Spleen (tissue), 11 donors: Measurements from ENCODE around the gene COL4A3. TPM values are rescaled to one million over a fixed set of nuclear protein-coding genes. Genes with fewer than 3 reads are reported as not detected.

Experiments used
- DNase-seq: peaks from one replicate; pipeline ENCODE4 v3.0.0-alpha.2; 2020
- H3K27ac ChIP-seq, 8 donors: fragments of 200-600 bp; sonication (generic) in 7 of 8; 1 replicate in 4 of 8; 2 replicates in 4 of 8; pipeline versions ENCODE4 v1.5.0 to v1.8.0; 2016 to 2021; ENCODE audit warnings: inconsistent platforms in 4 of 8, mild to moderate bottlenecking in 4 of 8, moderate library complexity in 1 of 8
- H3K27me3 ChIP-seq, 7 donors: fragments of 200-600 bp; sonication (generic) in 6 of 7; replicated peaks in 1 of 7; 1 replicate in 4 of 7; 2 replicates in 3 of 7; pipeline versions ENCODE4 v1.5.0 to v1.8.0; 2016 to 2021; ENCODE audit warnings: inconsistent platforms in 3 of 7, mild to moderate bottlenecking in 1 of 7
- H3K36me3 ChIP-seq, 6 donors: fragments of 200-600 bp; sonication (generic) in 5 of 6; 1 replicate in 4 of 6; 2 replicates in 2 of 6; pipeline versions ENCODE4 v1.5.0 to v1.8.0; 2016 to 2021; ENCODE audit warnings: inconsistent platforms in 2 of 6
- H3K4me1 ChIP-seq, 6 donors: fragments of 200-600 bp; sonication (generic) in 5 of 6; 1 replicate in 3 of 6; 2 replicates in 3 of 6; pipeline versions ENCODE4 v1.5.0 to v1.8.0; 2016 to 2021; ENCODE audit warnings: inconsistent platforms in 3 of 6
- H3K4me3 ChIP-seq, 8 donors: fragments of 200-600 bp; sonication (generic) in 7 of 8; 1 replicate in 4 of 8; 2 replicates in 4 of 8; pipeline versions ENCODE4 v1.5.0 to v1.8.0; 2016 to 2021; ENCODE audit warnings: inconsistent platforms in 4 of 8, mild to moderate bottlenecking in 4 of 8, moderate library complexity in 2 of 8
- H3K9me3 ChIP-seq, 8 donors: fragments of 200-600 bp; sonication (generic) in 7 of 8; 1 replicate in 4 of 8; 2 replicates in 4 of 8; pipeline versions ENCODE4 v1.5.0 to v1.8.0; 2016 to 2021; ENCODE audit warnings: inconsistent platforms in 4 of 8
- CTCF ChIP-seq, 11 experiments: fragments of 200-600 bp in 7 of 11; fragments of 450-650 bp in 4 of 11; sonication (generic) in 4 of 11; IDR thresholded peaks in 8 of 11; conservative IDR thresholded peaks in 3 of 11; 1 replicate in 7 of 11; 2 replicates in 4 of 11; pipeline versions ENCODE4 v1.4.0 to v1.8.0; 2016 to 2021; ENCODE audit warnings: antibody characterized with exemption in 11 of 11, inconsistent platforms in 4 of 11, mild to moderate bottlenecking in 1 of 11
- POLR2A ChIP-seq, 3 donors: fragments of 450-650 bp; IDR thresholded peaks; one replicate each; pipeline ENCODE4 v1.5.1; 2017; ENCODE audit warnings: antibody characterized with exemption in 3 of 3, mild to moderate bottlenecking in 1 of 3
- POLR2AphosphoS5 ChIP-seq, 3 donors: sonication (generic); formaldehyde crosslinking; IDR thresholded peaks; one replicate each; pipeline ENCODE4 v1.5.1; 2017; ENCODE audit warnings: antibody characterized with exemption in 3 of 3
- WGBS, 5 donors: extraction: QIAGEN DNeasy Blood & Tissue Kit in 3 of 5; methylation state at CpG; one replicate each; pipeline versions ENCODE4 v1.1.5 to v1.1.7; 2013 to 2018; 5-methylcytosine and 5-hydroxymethylcytosine counted together
- intact Hi-C: fragments of 100-400 bp; cut with DNase I; formaldehyde crosslinking; loops from one replicate; pipeline ENCODE4 v1.15.0; 2023; ENCODE audit warnings: low total_unique reads
- polyA plus RNA-seq, 3 donors: library from polyadenylated mRNA; stranded (reverse); fragments of 200-250 nt; gene quantifications; one replicate each; pipeline ENCODE4 v1.2.1, GENCODE V29; 2013
- total RNA-seq, 7 donors: library from RNA; depleted of rRNA in 3 of 7; stranded (reverse); fragments of >200 nt in 3 of 7; fragmentation: NEBNext Ultra II Directional in 4 of 7; extraction: Animal tissue kit (Norgen Biotek cat#: 25700) in 4 of 7; gene quantifications; one replicate each; pipeline versions ENCODE4 v1.1.0 to v1.2.1, GENCODE V29; 2016 to 2021
- donor health status: healthy with polysubstance abuse.
- donor health status: DM: no; HTN: no; CAD: no; lungs with moderate emphysema.
- donor health status: DM: no; HTN: no; CAD: no.
- donor health status: Bipolar disorder and iron deficiency.
- donor health status: healthy.
- donor health status: DM: no; HTN: no; CAD: no.
- donor health status: DM: yes; HTN: yes; CAD: no.

Gene COL4A3
- total and polyA plus RNA-seq, 10 donors, result 6.1 to 38.5 (median 23.2) TPM

DNA sequence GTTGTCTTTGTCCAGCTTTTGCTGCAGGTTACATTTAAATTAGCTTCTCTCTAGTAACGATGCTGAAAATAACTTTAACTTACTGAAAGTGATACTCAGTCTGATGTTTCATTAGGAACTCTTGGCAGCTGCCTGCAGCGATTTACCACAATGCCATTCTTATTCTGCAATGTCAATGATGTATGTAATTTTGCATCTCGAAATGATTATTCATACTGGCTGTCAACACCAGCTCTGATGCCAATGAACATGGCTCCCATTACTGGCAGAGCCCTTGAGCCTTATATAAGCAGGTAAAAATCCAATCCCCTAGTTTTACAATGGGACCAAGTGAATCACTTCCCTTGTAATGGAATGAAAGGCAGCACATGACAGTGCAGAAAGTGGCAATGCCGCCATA lies 144.4 kb downstream of the COL4A3 start:
- no peak for DNase-seq
- Histone ChIP-seq H3K27me3 (no peaks in the 10 kb centered on the region), H3K27ac (no peak overlapping the region), H3K36me3 (peaks cover 0 to 11% (median 0%) of the 10 kb centered on the region in 6 donors), H3K4me3 (no peak overlapping the region), H3K9me3 (no peaks in the 10 kb centered on the region), H3K4me1 (no peaks in the 10 kb centered on the region)
- no peak for TF ChIP-seq POLR2AphosphoS5 (IDR thresholded peaks at IDR 0.05)
- no peak for TF ChIP-seq POLR2A (IDR thresholded peaks at IDR 0.05)
- TF ChIP-seq CTCF (IDR thresholded peaks at IDR 0.05 in 8 of 11, conservative IDR thresholded peaks at IDR 0.05 in 3 of 11), result no peak
- WGBS, 5 donors, result 68 to 88% (median 85%) methylated on average over 4 of the region's 4 CpGs
- intact Hi-C loops, result no loop called here

GRCh38 chr2:227310756-227311110 lies 146.3 kb downstream of the COL4A3 start:
- TF ChIP-seq POLR2AphosphoS5 (IDR thresholded peaks at IDR 0.05) (no peak), CTCF (IDR thresholded peaks at IDR 0.05 in 8 of 11, conservative IDR thresholded peaks at IDR 0.05 in 3 of 11) (no peak), POLR2A (IDR thresholded peaks at IDR 0.05) (no peak)
- no peaks in the 10 kb centered on the region for H3K4me1 ChIP-seq
- H3K27me3 ChIP-seq, result no peaks in the 10 kb centered on the region
- no peaks in the 10 kb centered on the region for H3K36me3 ChIP-seq
- DNase-seq, result no peak
- no peaks in the 10 kb centered on the region for H3K9me3 ChIP-seq
- no peak overlapping the region for H3K27ac ChIP-seq
- no peak overlapping the region for H3K4me3 ChIP-seq
- 91 to 96% (median 92%) methylated on average over 4 of the region's 4 CpGs for WGBS, 5 donors
- intact Hi-C loops, result no loop called here

GRCh38 chr2:227311861-227312506 lies 147.6 kb downstream of the COL4A3 start:
- Histone ChIP-seq H3K27ac (no peak overlapping the region), H3K9me3 (no peaks in the 10 kb centered on the region), H3K4me3 (no peak overlapping the region), H3K36me3 (no peaks in the 10 kb centered on the region), H3K4me1 (no peaks in the 10 kb centered on the region), H3K27me3 (no peaks in the 10 kb centered on the region)
- WGBS, 5 donors, result 90 to 96% (median 95%) methylated on average over 5 of the region's 5 CpGs
- DNase-seq, result no peak
- intact Hi-C loops, result no loop called here
- TF ChIP-seq CTCF (IDR thresholded peaks at IDR 0.05 in 8 of 11, conservative IDR thresholded peaks at IDR 0.05 in 3 of 11), result no peak
- TF ChIP-seq POLR2A (IDR thresholded peaks at IDR 0.05), result no peak
- TF ChIP-seq POLR2AphosphoS5 (IDR thresholded peaks at IDR 0.05), result no peak

DNA sequence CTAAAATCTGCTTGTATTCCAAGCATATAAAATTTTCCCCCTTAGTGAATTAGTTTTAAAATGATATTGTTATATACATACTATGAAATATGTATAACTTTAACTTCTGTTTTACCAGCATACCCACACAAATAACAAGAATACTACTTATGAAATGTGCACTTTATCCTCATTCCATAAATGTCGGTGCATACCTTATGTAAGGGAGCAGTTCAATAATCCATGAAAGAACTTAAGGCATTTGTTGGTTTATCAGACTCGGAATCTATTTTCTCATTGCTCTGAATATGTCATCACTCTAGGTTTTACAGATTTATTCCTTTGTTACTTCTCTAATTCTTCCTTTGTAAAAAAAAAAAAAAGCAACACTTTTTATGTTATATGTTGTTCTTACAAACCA lies 148.2 kb downstream of the COL4A3 start:
- WGBS, 5 donors, result 47 to 77% (median 50%) methylated on average over 2 of the region's 2 CpGs
- intact Hi-C loops, result no loop called here
- H3K9me3 ChIP-seq, result peaks cover 0 to under 1% (median 0%) of the 10 kb centered on the region in 8 donors
- H3K36me3 ChIP-seq, result no peaks in the 10 kb centered on the region
- no peak for TF ChIP-seq POLR2A (IDR thresholded peaks at IDR 0.05)
- no peaks in the 10 kb centered on the region for H3K27me3 ChIP-seq
- DNase-seq, result no peak
- no peak overlapping the region for H3K4me3 ChIP-seq
- no peaks in the 10 kb centered on the region for H3K4me1 ChIP-seq
- no peak overlapping the region for H3K27ac ChIP-seq

DNA sequence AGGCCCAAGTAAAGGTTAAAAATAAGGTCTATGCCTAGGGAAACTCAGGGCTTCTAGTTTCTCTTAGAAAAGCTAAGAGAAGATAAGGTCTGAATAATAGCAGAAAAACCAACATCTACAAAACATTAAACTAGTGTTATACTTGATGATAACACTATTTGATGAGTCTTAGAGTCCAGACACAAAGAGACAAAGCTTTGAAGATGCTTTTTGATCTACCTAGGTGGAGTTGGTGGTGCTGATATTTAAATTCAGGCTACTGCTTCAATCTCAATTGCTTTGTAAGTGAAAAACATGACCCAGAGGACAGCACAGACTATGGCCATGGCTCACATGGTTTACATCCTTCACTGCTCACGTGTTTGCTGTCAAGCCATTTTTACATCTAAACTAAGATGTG lies 148.9 kb downstream of the COL4A3 start:
- no peak for DNase-seq
- TF ChIP-seq POLR2A (IDR thresholded peaks at IDR 0.05) (no peak), CTCF (IDR thresholded peaks at IDR 0.05 in 8 of 11, conservative IDR thresholded peaks at IDR 0.05 in 3 of 11) (no peak), POLR2AphosphoS5 (IDR thresholded peaks at IDR 0.05) (no peak)
- Histone ChIP-seq H3K4me1 (no peaks in the 10 kb centered on the region), H3K9me3 (peaks cover 0 to 5% (median 0%) of the 10 kb centered on the region in 8 donors), H3K4me3 (no peak overlapping the region), H3K36me3 (no peaks in the 10 kb centered on the region), H3K27me3 (no peaks in the 10 kb centered on the region), H3K27ac (no peak overlapping the region)
- intact Hi-C loops, result no loop called here
- 95 to 100% (median 96%) methylated on average over 1 of the region's 1 CpG for WGBS, 5 donors
